Tibial nerve (tissue), 3 donors: ENCODE data around the gene GPR32.
"Not testable (repeated sequence)": the region's sequence is repeated elsewhere in the genome, so short reads cannot be mapped to it uniquely, and the experiment has no call there.

Experiments
- EP300 ChIP-seq, 2 donors: sonication (generic); formaldehyde crosslinking; IDR thresholded peaks; one replicate each; pipeline ENCODE4 v1.6.1; 2017; ENCODE audit warnings: antibody characterized with exemption in 2 of 2, mild to moderate bottlenecking in 1 of 2
- POLR2A ChIP-seq, 2 donors: fragments of 450-650 bp; IDR thresholded peaks; one replicate each; pipeline ENCODE4 v1.6.1; 2017; ENCODE audit warnings: antibody characterized with exemption in 2 of 2, mild to moderate bottlenecking in 2 of 2, moderate library complexity in 2 of 2

DNA sequence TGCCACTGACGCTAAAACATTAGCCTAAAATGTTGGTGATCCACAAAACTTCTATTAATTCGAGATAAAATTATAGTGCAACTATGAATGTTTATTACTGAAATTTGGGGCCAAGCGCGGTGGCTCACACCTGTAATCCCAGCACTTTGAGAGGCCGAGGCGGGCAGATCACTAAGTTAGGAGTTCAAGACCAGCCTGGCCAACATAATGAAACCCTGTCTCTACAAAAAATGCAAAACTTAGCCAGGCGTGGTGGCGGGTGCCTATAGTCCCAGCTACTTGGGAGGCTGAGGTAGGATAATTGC, 13.5 kb downstream of the GPR32 start:
- not testable (repeated sequence) for TF ChIP-seq POLR2A, EP300 (IDR thresholded peaks at IDR 0.05)
